Testis (tissue), 2 donors: ENCODE data around the gene KCNQ1.

ENCODE experiments used
- CTCF ChIP-seq, 3 experiments: fragments of 450-650 bp in 2 of 3; fragments of 200-600 bp in 1 of 3; sonication (generic) in 1 of 3; IDR thresholded peaks; one replicate each; pipeline ENCODE4 v1.5.1; 2016 to 2019; ENCODE audit warnings: antibody characterized with exemption in 3 of 3, mild to moderate bottlenecking in 2 of 3, moderate library complexity in 1 of 3
- POLR2A ChIP-seq: fragments of 450-650 bp; IDR thresholded peaks from one replicate; pipeline ENCODE4 v1.6.1; 2017; ENCODE audit warnings: antibody characterized with exemption, mild to moderate bottlenecking, moderate library complexity

- TF ChIP-seq POLR2A (no peak), CTCF (IDR thresholded peaks at IDR 0.05) (no peak)
Measured at GRCh38 chr11:2415601-2416380, 29.0 kb upstream of the KCNQ1 start.
